SKM-1 treated with dmso at 0.1 percent for 144 hours (cell line): ENCODE measurements around the gene LRRC8D.

Experiments
- DNase-seq: peaks from one replicate; lab custom pipeline; 2025; ENCODE audit not compliant: unreplicated experiment; lab: John Stamatoyannopoulos, UW

The LRRC8D gene

GRCh38 chr1:89866568-89866967 is 45.7 kb downstream of the LRRC8D start:
- DNase-seq = no peak

- DNase-seq = no peak
These were observed 50.2 kb downstream of the LRRC8D start for GRCh38 chr1:89870998-89871397.

- no peak for DNase-seq
These were observed 51.1 kb downstream of the LRRC8D start for GRCh38 chr1:89871768-89872473.

- no peak for DNase-seq
These were observed 51.7 kb downstream of the LRRC8D start for GRCh38 chr1:89872567-89872966.

GRCh38 chr1:89873288-89873687 is 52.5 kb downstream of the LRRC8D start:
- DNase-seq = no peak

- DNase-seq = no peak
These were observed 52.9 kb downstream of the LRRC8D start for GRCh38 chr1:89873770-89874169.

- DNase-seq = no peak
These were observed 55.6 kb downstream of the LRRC8D start for GRCh38 chr1:89876463-89876862.

- no peak for DNase-seq
These were observed 56.9 kb downstream of the LRRC8D start for GRCh38 chr1:89877756-89878155.

- no peak for DNase-seq
These were observed 57.4 kb downstream of the LRRC8D start for GRCh38 chr1:89878256-89878655.

- DNase-seq = no peak
These were observed 59.8 kb downstream of the LRRC8D start for GRCh38 chr1:89880679-89881078.

- peak; percentile 30 for DNase-seq
These were observed 60.7 kb downstream of the LRRC8D start for GRCh38 chr1:89881415-89882058.

- no peak for DNase-seq
These were observed 61.7 kb downstream of the LRRC8D start for GRCh38 chr1:89882348-89883029.

- DNase-seq = no peak
These were observed 62.2 kb downstream of the LRRC8D start for GRCh38 chr1:89883030-89883379.

GRCh38 chr1:89884718-89885596 is 64.1 kb downstream of the LRRC8D start:
- DNase-seq = no peak

- no peak for DNase-seq
These were observed 66.4 kb downstream of the LRRC8D start for GRCh38 chr1:89887270-89887669.

GRCh38 chr1:89887713-89888112 is 66.9 kb downstream of the LRRC8D start:
- DNase-seq = no peak

- DNase-seq = no peak
These were observed 67.9 kb downstream of the LRRC8D start for GRCh38 chr1:89888480-89889322.

- no peak for DNase-seq
These were observed 68.4 kb downstream of the LRRC8D start for GRCh38 chr1:89889323-89889615.

- no peak for DNase-seq
These were observed 69.4 kb downstream of the LRRC8D start for GRCh38 chr1:89890085-89890752.

GRCh38 chr1:89892816-89893215 is 72.0 kb downstream of the LRRC8D start:
- no peak for DNase-seq
